IMR-90 (cell line): ENCODE data around the gene CASS4. TPM values are rescaled to one million over a fixed set of nuclear protein-coding genes. Genes with fewer than 3 reads are reported as not detected.

Experiments used
- ATAC-seq: fragments of 200-7000 bp; cut with Tn5 transposase; 2 replicates; pipeline ENCODE4 v1.9.1; 2020; ENCODE audit warnings: low read depth, mild to moderate bottlenecking, moderate library complexity
- BruUV-seq: library from RNA; stranded (reverse); fragments of 400-500 nt; replicated peaks from 2 replicates; lab custom pipeline; 2021; lab: Mats Ljungman, UMichigan
- CTCF ChIA-PET: fragments of 300-600 bp; formaldehyde crosslinking; extraction: SDS; loops from one replicate; lab custom pipeline; 2021; ENCODE audit warnings: antibody characterized with exemption; lab: Yijun Ruan, JAX
- POLR2A ChIA-PET: fragments of 300-600 bp; sonication (Branson Sonifier 250); formaldehyde crosslinking; loops from one replicate; lab custom pipeline; 2022; ENCODE audit warnings: antibody characterized with exemption; ENCODE audit not compliant: unreplicated experiment; lab: Charles Lee
- DNase-seq: peaks from one replicate; pipeline ENCODE4 v3.0.0; 2013
- H2AFZ ChIP-seq: replicated peaks from 2 replicates; pipeline ENCODE3; 2013; ENCODE audit warnings: low read length, mild to moderate bottlenecking; ENCODE audit not compliant: poor library complexity
- H2AK5ac ChIP-seq: 2 replicates; pipeline ENCODE4 v1.6.1; 2013; ENCODE audit warnings: low read depth, low read length, inconsistent platforms
- H2AK9ac ChIP-seq: replicated peaks from 2 replicates; pipeline ENCODE3; 2013; ENCODE audit warnings: mild to moderate bottlenecking, low read depth, low read length, moderate library complexity; ENCODE audit not compliant: poor library complexity
- H2BK120ac ChIP-seq: 2 replicates; pipeline ENCODE4 v1.6.1; 2013; ENCODE audit warnings: low read depth, low read length, inconsistent platforms
- H2BK15ac ChIP-seq: 3 replicates; pipeline ENCODE4 v1.6.1; 2013; ENCODE audit warnings: low read depth, low read length, inconsistent platforms
- H2BK20ac ChIP-seq: 2 replicates; pipeline ENCODE4 v1.6.1; 2013; ENCODE audit warnings: low read depth, mild to moderate bottlenecking, inconsistent platforms, low read length, moderate library complexity
- H2BK5ac ChIP-seq: 2 replicates; pipeline ENCODE4 v1.6.1; 2013; ENCODE audit warnings: mild to moderate bottlenecking, low read depth, low read length, inconsistent platforms; ENCODE audit not compliant: poor library complexity, severe bottlenecking
- H3K14ac ChIP-seq: replicated peaks from 2 replicates; pipeline ENCODE4 v1.6.1; 2013; ENCODE audit warnings: low read depth, low read length, inconsistent platforms
- H3K18ac ChIP-seq: 2 replicates; pipeline ENCODE4 v1.6.1; 2013; ENCODE audit warnings: low read depth, low read length, control low read depth
- H3K23ac ChIP-seq: 2 replicates; pipeline ENCODE4 v1.6.1; 2013; ENCODE audit warnings: low read depth, low read length, inconsistent platforms
- H3K27ac ChIP-seq: 2 replicates; pipeline ENCODE4 v1.5.1; 2013; ENCODE audit warnings: mild to moderate bottlenecking, control low read depth, low read length; ENCODE audit not compliant: insufficient read depth
- H3K27me3 ChIP-seq: 2 replicates; pipeline ENCODE4 v1.6.1; 2013; ENCODE audit warnings: low read length; ENCODE audit not compliant: control insufficient read depth, insufficient read depth
- H3K36me3 ChIP-seq: 2 replicates; pipeline ENCODE4 v1.6.1; 2013; ENCODE audit warnings: low read length, mixed read lengths; ENCODE audit not compliant: control insufficient read depth, insufficient read depth
- H3K4ac ChIP-seq: 2 replicates; pipeline ENCODE4 v1.6.1; 2013; ENCODE audit warnings: low read depth, low read length, inconsistent platforms
- H3K4me1 ChIP-seq: 2 replicates; pipeline ENCODE4 v1.6.1; 2013; ENCODE audit warnings: low read length, mixed read lengths; ENCODE audit not compliant: control insufficient read depth, insufficient read depth
- H3K4me2 ChIP-seq: 2 replicates; pipeline ENCODE4 v1.6.1; 2013; ENCODE audit warnings: low read depth, mild to moderate bottlenecking, control low read depth, low read length, moderate library complexity
- H3K4me3 ChIP-seq: 2 replicates; pipeline ENCODE4 v1.5.1; 2013; ENCODE audit warnings: low read depth, mild to moderate bottlenecking, control low read depth, low read length, moderate library complexity; ENCODE audit not compliant: insufficient read depth
- H3K56ac ChIP-seq: 2 replicates; pipeline ENCODE4 v1.6.1; 2013; ENCODE audit warnings: low read length, inconsistent platforms; ENCODE audit not compliant: insufficient read depth; ENCODE audit errors: extremely low read depth
- H3K79me1 ChIP-seq, 2 experiments: 2 replicates each; pipeline ENCODE4 v1.6.1; 2013; ENCODE audit warnings: low read length in 2 of 2, inconsistent platforms in 1 of 2, low read depth in 1 of 2
- H3K9ac ChIP-seq: 2 replicates; pipeline ENCODE4 v1.6.1; 2013; ENCODE audit warnings: low read depth, low read length, control low read depth
- H3K9me1 ChIP-seq: 2 replicates; pipeline ENCODE4 v1.6.1; 2013; ENCODE audit warnings: low read length, inconsistent platforms; ENCODE audit not compliant: insufficient read depth
- H3K9me3 ChIP-seq: 2 replicates; pipeline ENCODE4 v1.6.1; 2013; ENCODE audit warnings: low read length; ENCODE audit not compliant: control insufficient read depth, insufficient read depth
- H4K20me1 ChIP-seq: 2 replicates; pipeline ENCODE4 v1.6.1; 2013; ENCODE audit warnings: low read length, inconsistent platforms; ENCODE audit not compliant: insufficient read depth
- H4K5ac ChIP-seq: 2 replicates; pipeline ENCODE4 v1.6.1; 2013; ENCODE audit warnings: mild to moderate bottlenecking, low read depth, low read length, control low read depth
- H4K8ac ChIP-seq, 2 experiments: 2 replicates each; pipeline ENCODE4 v1.6.1; 2013; ENCODE audit warnings: low read depth in 2 of 2, low read length in 2 of 2, control low read depth in 1 of 2, inconsistent platforms in 1 of 2
- H4K91ac ChIP-seq: 2 replicates; pipeline ENCODE4 v1.6.1; 2013; ENCODE audit warnings: low read depth, low read length, inconsistent platforms; ENCODE audit not compliant: insufficient read depth
- BHLHE40 ChIP-seq: fragments of 150-350 bp; IDR thresholded peaks from 2 replicates; pipeline ENCODE4 v1.6.1; 2016; ENCODE audit warnings: mild to moderate bottlenecking, low read depth, low read length
- CHD1 ChIP-seq: IDR thresholded peaks from 2 replicates; pipeline ENCODE4 v1.6.1; 2012; ENCODE audit warnings: low read depth, low read length, improper control_type of control experiment
- FOS ChIP-seq: fragments of 150-350 bp; IDR thresholded peaks from 2 replicates; pipeline ENCODE4 v1.6.1; 2016; ENCODE audit warnings: low read depth, low read length
- MAFK ChIP-seq: IDR thresholded peaks from 2 replicates; pipeline ENCODE4 v1.6.1; 2012; ENCODE audit warnings: low read depth, low read length, improper control_type of control experiment
- MAZ ChIP-seq: IDR thresholded peaks from 2 replicates; pipeline ENCODE4 v1.6.1; 2012; ENCODE audit warnings: low read depth, mild to moderate bottlenecking, low read length, improper control_type of control experiment, moderate library complexity, borderline replicate concordance
- MXI1 ChIP-seq: IDR thresholded peaks from 2 replicates; pipeline ENCODE4 v1.6.1; 2012; ENCODE audit warnings: low read depth, mild to moderate bottlenecking, low read length, moderate library complexity, borderline replicate concordance
- NFE2L2 ChIP-seq: fragments of 150-350 bp; IDR thresholded peaks from 2 replicates; pipeline ENCODE4 v1.6.1; 2016; ENCODE audit warnings: low read depth, mild to moderate bottlenecking, low read length
- WGBS, 2 experiments: methylation state at CpG; one replicate each; pipeline versions ENCODE4 v1.1.5 to v1.1.7; 2013; ENCODE audit warnings: missing lambda C conversion rate in 2 of 2; ENCODE audit not compliant: insufficient read length in 1 of 2; ENCODE audit errors: extremely low coverage in 2 of 2; 5-methylcytosine and 5-hydroxymethylcytosine counted together
- dilution Hi-C: fragments of 300-500 bp; cut with HindIII; formaldehyde crosslinking; loops from one replicate; pipeline ENCODE4 v1.14.3; 2018; ENCODE audit warnings: low sequenced_read_pairs; ENCODE audit not compliant: unreplicated experiment
- in situ Hi-C: fragments of 300-500 bp; cut with MboI; formaldehyde crosslinking; loops from 3 replicates; pipeline ENCODE4 v1.14.3; 2019; ENCODE audit warnings: low sequenced_read_pairs, inconsistent platforms, mixed read lengths
- intact Hi-C: fragments of 100-400 bp; cut with micrococcal nuclease; formaldehyde crosslinking; loops from 2 replicates; pipeline ENCODE4 v1.10.0; 2022
- polyA plus RNA-seq, 3 experiments: library from polyadenylated mRNA; depleted of rRNA; stranded (reverse); fragments of >200 nt; gene quantifications; 2 replicates each; pipeline ENCODE4 v1.2.3, GENCODE V29; 2012; ENCODE audit warnings: low replicate concordance in 1 of 3
- total RNA-seq: library from RNA; depleted of rRNA; stranded (reverse); fragments of >200 nt; gene quantifications from 2 replicates; pipeline ENCODE4 v1.2.3, GENCODE V29; 2012
- TF ChIP-seq, protein P1 (sequence below): fragments of 150-350 bp; IDR thresholded peaks from 2 replicates; pipeline ENCODE4 v1.6.1; 2017; ENCODE audit warnings: mild to moderate bottlenecking, antibody characterized with exemption, low read length, low read depth
- TF ChIP-seq, protein P2 (sequence below): fragments of 150-350 bp; IDR thresholded peaks from 2 replicates; pipeline ENCODE4 v1.6.1; 2016; ENCODE audit warnings: low read depth, mild to moderate bottlenecking, low read length, moderate library complexity, borderline replicate concordance

The CASS4 gene
- total and polyA plus RNA-seq, 2 of the 4 experiments (the other 2 are of a cell fraction), result 25.8 to 26.5 TPM

DNA sequence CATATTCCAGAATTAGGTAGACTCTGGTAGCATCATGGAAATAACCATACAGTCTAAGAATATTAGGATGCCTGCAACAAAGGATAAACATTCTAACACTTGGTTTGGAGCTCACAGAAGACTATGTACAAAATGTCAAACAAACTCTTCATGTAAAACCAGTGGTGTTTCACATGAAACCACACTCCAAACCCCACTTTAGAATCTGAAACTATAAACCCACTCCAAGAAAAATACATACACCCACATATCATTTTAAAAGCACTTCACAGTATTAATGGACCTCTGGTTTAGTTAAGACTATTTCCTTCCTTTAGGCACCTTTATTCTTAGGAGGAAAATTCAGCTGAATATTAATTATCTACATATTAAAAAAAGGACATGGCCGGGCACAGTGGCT lies 30.6 kb upstream of the CASS4 start:
- no peak overlapping the region for H2AK9ac ChIP-seq
- no peak overlapping the region for H2BK15ac ChIP-seq
- H3K4me3 ChIP-seq, result no peak overlapping the region
- H3K9ac ChIP-seq, result no peak overlapping the region
- no peak overlapping the region for H2AFZ ChIP-seq
- no peak overlapping the region for H3K14ac ChIP-seq
- ATAC-seq (no peak), DNase-seq (no peak)
- no peaks in the 10 kb centered on the region; the same call in none of the 2 replicates for H4K20me1 ChIP-seq
- H4K8ac ChIP-seq, result no peak overlapping the region
- BruUV-seq, result no TSS peak
- peaks cover 8% of the 10 kb centered on the region; the same call in 1 of the 2 replicates for H3K9me1 ChIP-seq
- dilution Hi-C loops, result no loop called here
- no peak overlapping the region for H4K91ac ChIP-seq
- POLR2A ChIA-PET, result no interaction called here
- CTCF ChIA-PET, result interaction anchor here (0.5 to 1.1 kb wide), 2 partner anchors 12 to 1649 kb away, joined by 3 to 4 read pairs; no protein-coding TSS in a partner anchor
- no peaks in the 10 kb centered on the region for H3K27me3 ChIP-seq
- H3K9me3 ChIP-seq, result no peaks in the 10 kb centered on the region
- intact Hi-C loops, result no loop called here
- H3K36me3 ChIP-seq, result peaks cover 22% of the 10 kb centered on the region
- no peak overlapping the region for H2AK5ac ChIP-seq
- H3K23ac ChIP-seq, result no peak overlapping the region
- H3K27ac ChIP-seq, result no peak overlapping the region
- no peak overlapping the region for H3K18ac ChIP-seq
- no peak overlapping the region for H3K56ac ChIP-seq
- no peak overlapping the region for H2BK120ac ChIP-seq
- H4K5ac ChIP-seq, result no peak overlapping the region
- TF ChIP-seq MAFK (no peak), FOS (no peak), MXI1 (no peak), MAZ (no peak), CHD1 (no peak), NFE2L2 (no peak), BHLHE40 (no peak)
- TF ChIP-seq, protein P1, sequence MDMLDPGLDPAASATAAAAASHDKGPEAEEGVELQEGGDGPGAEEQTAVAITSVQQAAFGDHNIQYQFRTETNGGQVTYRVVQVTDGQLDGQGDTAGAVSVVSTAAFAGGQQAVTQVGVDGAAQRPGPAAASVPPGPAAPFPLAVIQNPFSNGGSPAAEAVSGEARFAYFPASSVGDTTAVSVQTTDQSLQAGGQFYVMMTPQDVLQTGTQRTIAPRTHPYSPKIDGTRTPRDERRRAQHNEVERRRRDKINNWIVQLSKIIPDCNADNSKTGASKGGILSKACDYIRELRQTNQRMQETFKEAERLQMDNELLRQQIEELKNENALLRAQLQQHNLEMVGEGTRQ, result no peak
- TF ChIP-seq, protein P2, sequence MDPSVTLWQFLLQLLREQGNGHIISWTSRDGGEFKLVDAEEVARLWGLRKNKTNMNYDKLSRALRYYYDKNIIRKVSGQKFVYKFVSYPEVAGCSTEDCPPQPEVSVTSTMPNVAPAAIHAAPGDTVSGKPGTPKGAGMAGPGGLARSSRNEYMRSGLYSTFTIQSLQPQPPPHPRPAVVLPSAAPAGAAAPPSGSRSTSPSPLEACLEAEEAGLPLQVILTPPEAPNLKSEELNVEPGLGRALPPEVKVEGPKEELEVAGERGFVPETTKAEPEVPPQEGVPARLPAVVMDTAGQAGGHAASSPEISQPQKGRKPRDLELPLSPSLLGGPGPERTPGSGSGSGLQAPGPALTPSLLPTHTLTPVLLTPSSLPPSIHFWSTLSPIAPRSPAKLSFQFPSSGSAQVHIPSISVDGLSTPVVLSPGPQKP, result no peak
- H3K79me1 ChIP-seq, result peaks cover 47 to 61% of the 10 kb centered on the region in 2 experiments
- H2BK5ac ChIP-seq, result no peak overlapping the region
- no peak overlapping the region for H2BK20ac ChIP-seq
- H3K4me2 ChIP-seq, result no peak overlapping the region
- in situ Hi-C loops, result loop anchor here (25.0 kb wide), 1 partner anchor 981 kb away; the partner anchor contains the start of gene RAE1
- WGBS, 2 experiments, result no CpG with 5 or more reads among the region's 1 CpG
- no peak overlapping the region for H3K4ac ChIP-seq
- H3K4me1 ChIP-seq, result peaks cover 2% of the 10 kb centered on the region
